ENCODE results near the gene ENDOD1. TPM values are rescaled to one million over a fixed set of nuclear protein-coding genes. Genes with fewer than 3 reads are reported as not detected.

ENDOD1 gene
- total RNA-seq, 1 donor from 2014 or later, result 29.8 TPM

DNA sequence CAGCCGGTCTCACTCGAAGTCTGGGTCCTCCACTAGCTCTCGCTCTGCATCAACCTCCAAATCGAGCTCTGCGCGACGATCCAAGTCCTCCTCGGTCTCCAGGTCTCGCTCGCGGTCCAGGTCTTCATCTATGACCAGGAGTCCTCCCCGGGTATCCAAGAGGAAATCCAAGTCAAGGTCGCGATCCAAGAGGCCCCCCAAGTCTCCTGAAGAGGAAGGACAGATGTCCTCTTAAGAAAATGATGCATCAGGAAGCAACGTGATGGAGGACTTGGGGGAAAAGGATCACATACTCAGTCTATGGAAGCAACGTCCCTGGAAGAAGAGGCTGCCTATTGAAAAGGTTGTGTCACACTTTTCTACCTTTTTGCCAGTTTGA, 21.8 kb upstream of the ENDOD1 start:
- TF ChIP-seq, protein P1, sequence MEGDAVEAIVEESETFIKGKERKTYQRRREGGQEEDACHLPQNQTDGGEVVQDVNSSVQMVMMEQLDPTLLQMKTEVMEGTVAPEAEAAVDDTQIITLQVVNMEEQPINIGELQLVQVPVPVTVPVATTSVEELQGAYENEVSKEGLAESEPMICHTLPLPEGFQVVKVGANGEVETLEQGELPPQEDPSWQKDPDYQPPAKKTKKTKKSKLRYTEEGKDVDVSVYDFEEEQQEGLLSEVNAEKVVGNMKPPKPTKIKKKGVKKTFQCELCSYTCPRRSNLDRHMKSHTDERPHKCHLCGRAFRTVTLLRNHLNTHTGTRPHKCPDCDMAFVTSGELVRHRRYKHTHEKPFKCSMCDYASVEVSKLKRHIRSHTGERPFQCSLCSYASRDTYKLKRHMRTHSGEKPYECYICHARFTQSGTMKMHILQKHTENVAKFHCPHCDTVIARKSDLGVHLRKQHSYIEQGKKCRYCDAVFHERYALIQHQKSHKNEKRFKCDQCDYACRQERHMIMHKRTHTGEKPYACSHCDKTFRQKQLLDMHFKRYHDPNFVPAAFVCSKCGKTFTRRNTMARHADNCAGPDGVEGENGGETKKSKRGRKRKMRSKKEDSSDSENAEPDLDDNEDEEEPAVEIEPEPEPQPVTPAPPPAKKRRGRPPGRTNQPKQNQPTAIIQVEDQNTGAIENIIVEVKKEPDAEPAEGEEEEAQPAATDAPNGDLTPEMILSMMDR (IDR thresholded peaks at IDR 0.05; ENCODE audit: insufficient read depth, low read depth, low read length), result no peak
- TF ChIP-seq EZH2 (IDR thresholded peaks at IDR 0.05; ENCODE audit: insufficient read depth, low read length), result no peak
- H2AFZ ChIP-seq (ENCODE audit: low read depth, low read length), result peak overlapping the region; percentile 81
- H3K4me3 Mint-ChIP-seq (ENCODE audit: unreplicated experiment), result peak overlapping the region; percentile 100
- H3K9me3 ChIP-seq (ENCODE audit: insufficient read depth, low read depth, low read length), result no peaks in the 10 kb centered on the region
- peaks cover 11% of the 10 kb centered on the region for H3K4me1 ChIP-seq (ENCODE audit: insufficient read depth, low read length)
- peak overlapping the region; percentile 99 for H3K27ac Mint-ChIP-seq (ENCODE audit: unreplicated experiment)
- H3K27me3 ChIP-seq (ENCODE audit: insufficient read depth, low read length), result no peaks in the 10 kb centered on the region
- no peaks in the 10 kb centered on the region for H3K36me3 ChIP-seq (ENCODE audit: insufficient read depth, low read length)
- H3K4me3 ChIP-seq (ENCODE audit: insufficient read depth, low read depth, low read length), result peak overlapping the region; percentile 91
- no peak for DNase-seq (ENCODE audit: low read depth)
- no peaks in the 10 kb centered on the region for H3K9me3 Mint-ChIP-seq (ENCODE audit: unreplicated experiment)
- H3K9ac ChIP-seq (ENCODE audit: low read length), result peak overlapping the region; percentile 97
- FAIRE-seq, result no peak
- peaks cover 14% of the 10 kb centered on the region for H3K4me1 Mint-ChIP-seq (ENCODE audit: low read depth, unreplicated experiment)
- H4K20me1 ChIP-seq (ENCODE audit: insufficient read depth, low read length), result peaks cover 11% of the 10 kb centered on the region
- no peaks in the 10 kb centered on the region for H3K36me3 Mint-ChIP-seq (ENCODE audit: low read depth, unreplicated experiment)
- peak overlapping the region; percentile 90 for H3K27ac ChIP-seq (ENCODE audit: low read depth, low read length)
- H3K79me2 ChIP-seq (ENCODE audit: insufficient read depth, low read length), result peaks cover 33% of the 10 kb centered on the region
- H3K4me2 ChIP-seq (ENCODE audit: low read length), result peak overlapping the region; percentile 93
- H3K27me3 Mint-ChIP-seq (ENCODE audit: low read depth, unreplicated experiment), result no peaks in the 10 kb centered on the region

DNA sequence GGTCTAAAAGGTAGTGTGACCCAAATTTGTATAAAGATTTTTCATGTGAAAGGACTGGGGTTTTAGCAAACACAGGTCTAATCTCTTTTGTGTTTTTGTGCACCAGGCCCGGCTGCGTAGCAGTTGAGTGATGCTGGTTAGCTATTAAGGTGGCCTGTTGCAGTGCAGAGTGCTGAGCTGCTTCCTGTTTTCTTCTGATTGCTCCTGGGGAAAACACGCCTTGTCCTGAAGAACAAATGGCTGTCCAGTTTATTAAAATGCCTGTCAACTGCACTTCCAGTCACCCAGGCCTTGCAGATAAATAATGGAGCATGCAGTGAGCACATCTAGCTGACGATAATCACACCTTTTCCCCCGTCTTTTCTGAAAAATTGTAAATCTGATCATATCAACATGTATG, 21.1 kb upstream of the ENDOD1 start:
- H3K4me3 ChIP-seq (ENCODE audit: insufficient read depth, low read depth, low read length), result peak overlapping the region; percentile 91
- Mint-ChIP-seq H3K27ac (ENCODE audit: unreplicated experiment) (peak overlapping the region; percentile 51), H3K9me3 (ENCODE audit: unreplicated experiment) (no peaks in the 10 kb centered on the region), H3K4me3 (ENCODE audit: unreplicated experiment) (peak overlapping the region; percentile 100), H3K36me3 (ENCODE audit: low read depth, unreplicated experiment) (peaks cover 2% of the 10 kb centered on the region), H3K4me1 (ENCODE audit: low read depth, unreplicated experiment) (peaks cover 14% of the 10 kb centered on the region), H3K27me3 (ENCODE audit: low read depth, unreplicated experiment) (no peaks in the 10 kb centered on the region)
- FAIRE-seq (no peak), DNase-seq (ENCODE audit: low read depth) (peak; percentile 97)
- no peaks in the 10 kb centered on the region for H3K27me3 ChIP-seq (ENCODE audit: insufficient read depth, low read length)
- no peaks in the 10 kb centered on the region for H3K9me3 ChIP-seq (ENCODE audit: insufficient read depth, low read depth, low read length)
- H2AFZ ChIP-seq (ENCODE audit: low read depth, low read length), result no peak overlapping the region
- H3K4me2 ChIP-seq (ENCODE audit: low read length), result peak overlapping the region; percentile 93
- H3K4me1 ChIP-seq (ENCODE audit: insufficient read depth, low read length), result peaks cover 11% of the 10 kb centered on the region
- peaks cover 11% of the 10 kb centered on the region for H4K20me1 ChIP-seq (ENCODE audit: insufficient read depth, low read length)
- no peaks in the 10 kb centered on the region for H3K36me3 ChIP-seq (ENCODE audit: insufficient read depth, low read length)
- H3K27ac ChIP-seq (ENCODE audit: low read depth, low read length), result peak overlapping the region; percentile 90
- peaks cover 33% of the 10 kb centered on the region for H3K79me2 ChIP-seq (ENCODE audit: insufficient read depth, low read length)
- H3K9ac ChIP-seq (ENCODE audit: low read length), result peak overlapping the region; percentile 97
- TF ChIP-seq EZH2 (IDR thresholded peaks at IDR 0.05; ENCODE audit: insufficient read depth, low read length), result no peak
- TF ChIP-seq, protein P1 (IDR thresholded peaks at IDR 0.05; ENCODE audit: insufficient read depth, low read depth, low read length), result no peak

DNA sequence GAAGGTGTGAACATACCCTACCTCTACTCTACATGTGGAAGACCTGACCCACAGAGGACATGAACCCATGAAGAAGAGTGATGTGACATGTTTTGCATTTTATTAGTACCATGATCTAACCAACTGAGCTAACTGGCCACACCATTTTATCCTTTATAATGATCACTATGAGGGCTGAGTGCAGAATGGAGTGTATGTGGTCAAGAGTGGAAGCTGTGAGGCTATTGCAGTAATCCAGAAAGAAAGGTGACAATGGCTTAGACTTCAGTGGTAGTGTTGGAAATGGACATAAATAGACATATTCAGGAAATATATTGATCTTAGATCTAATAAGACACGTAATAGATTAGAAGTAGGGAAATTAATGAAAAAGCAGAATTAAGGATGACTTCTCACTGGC, 19.2 kb upstream of the ENDOD1 start:
- Mint-ChIP-seq H3K4me3 (ENCODE audit: unreplicated experiment) (peak overlapping the region; percentile 55), H3K27me3 (ENCODE audit: low read depth, unreplicated experiment) (no peaks in the 10 kb centered on the region), H3K36me3 (ENCODE audit: low read depth, unreplicated experiment) (peaks cover 3% of the 10 kb centered on the region), H3K4me1 (ENCODE audit: low read depth, unreplicated experiment) (peaks cover 12% of the 10 kb centered on the region), H3K9me3 (ENCODE audit: unreplicated experiment) (no peaks in the 10 kb centered on the region), H3K27ac (ENCODE audit: unreplicated experiment) (no peak overlapping the region)
- no peak overlapping the region for H3K4me2 ChIP-seq (ENCODE audit: low read length)
- H3K4me1 ChIP-seq (ENCODE audit: insufficient read depth, low read length), result peaks cover 17% of the 10 kb centered on the region
- H2AFZ ChIP-seq (ENCODE audit: low read depth, low read length), result no peak overlapping the region
- no peaks in the 10 kb centered on the region for H3K9me3 ChIP-seq (ENCODE audit: insufficient read depth, low read depth, low read length)
- DNase-seq (ENCODE audit: low read depth), result no peak
- no peaks in the 10 kb centered on the region for H3K36me3 ChIP-seq (ENCODE audit: insufficient read depth, low read length)
- H3K79me2 ChIP-seq (ENCODE audit: insufficient read depth, low read length), result peaks cover 33% of the 10 kb centered on the region
- TF ChIP-seq, protein P1 (IDR thresholded peaks at IDR 0.05; ENCODE audit: insufficient read depth, low read depth, low read length), result no peak
- TF ChIP-seq EZH2 (IDR thresholded peaks at IDR 0.05; ENCODE audit: insufficient read depth, low read length), result no peak
- H3K9ac ChIP-seq (ENCODE audit: low read length), result no peak overlapping the region
- no peak for FAIRE-seq
- no peak overlapping the region for H3K27ac ChIP-seq (ENCODE audit: low read depth, low read length)
- H3K4me3 ChIP-seq (ENCODE audit: insufficient read depth, low read depth, low read length), result no peak overlapping the region
- H4K20me1 ChIP-seq (ENCODE audit: insufficient read depth, low read length), result peaks cover 11% of the 10 kb centered on the region
- H3K27me3 ChIP-seq (ENCODE audit: insufficient read depth, low read length), result no peaks in the 10 kb centered on the region

Measured in astrocyte (in vitro differentiated cells and primary cell).